Esophagus muscularis mucosa (tissue), 3 donors: Measurements from ENCODE around the gene SNX1.

Experiments
- CTCF ChIP-seq, 3 experiments: fragments of 200-600 bp in 2 of 3; fragments of 450-650 bp in 1 of 3; sonication (generic) in 2 of 3; IDR thresholded peaks; one replicate each; pipeline ENCODE4 v1.5.1; 2017 to 2019; ENCODE audit warnings: antibody characterized with exemption in 3 of 3, mild to moderate bottlenecking in 2 of 3, moderate library complexity in 1 of 3
- POLR2A ChIP-seq: fragments of 450-650 bp; IDR thresholded peaks from one replicate; pipeline ENCODE4 v1.6.1; 2017; ENCODE audit warnings: antibody characterized with exemption, moderate library complexity, mild to moderate bottlenecking, low read depth
- POLR2AphosphoS5 ChIP-seq, 2 donors: sonication (generic); formaldehyde crosslinking; IDR thresholded peaks; one replicate each; pipeline ENCODE4 v1.6.1; 2017; ENCODE audit warnings: antibody characterized with exemption in 2 of 2

DNA sequence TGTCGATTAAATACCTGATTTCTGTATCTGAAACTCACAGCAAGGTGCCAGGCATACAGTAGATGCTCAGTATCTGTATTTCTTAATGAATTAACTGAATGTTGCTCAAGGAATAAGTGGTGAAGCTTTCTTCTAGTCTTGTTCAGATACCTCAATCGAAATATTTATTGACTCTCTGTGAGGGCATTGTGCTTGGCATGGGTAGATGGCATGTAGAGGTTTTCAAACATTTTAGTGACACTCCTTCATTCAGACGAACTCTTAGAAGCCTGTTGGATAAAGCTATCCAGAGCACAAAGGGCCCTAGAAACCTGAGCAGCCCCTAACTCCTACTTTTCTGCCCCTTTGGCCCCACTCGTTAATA lies 369 bp upstream of the SNX1 start:
- TF ChIP-seq CTCF (IDR thresholded peaks at IDR 0.05) (no peak), POLR2AphosphoS5 (IDR thresholded peaks at IDR 0.05) (no peak), POLR2A (no peak)
